Mucosa of rectum (tissue), 2 donors: ENCODE measurements around the gene CFAP299.

Experiments used
- H3K27ac ChIP-seq, 2 donors: one replicate each; pipeline ENCODE4 v1.7.0; 2013; ENCODE audit warnings: inconsistent platforms in 2 of 2, low read depth in 2 of 2, low read length in 2 of 2
- H3K27me3 ChIP-seq, 2 donors: one replicate each; pipeline ENCODE4 v1.7.0; 2013; ENCODE audit warnings: low read length in 2 of 2; ENCODE audit not compliant: control insufficient read depth in 2 of 2, insufficient read depth in 2 of 2
- H3K36me3 ChIP-seq, 2 donors: one replicate each; pipeline ENCODE4 v1.7.0; 2013; ENCODE audit warnings: low read length in 2 of 2; ENCODE audit not compliant: control insufficient read depth in 2 of 2, insufficient read depth in 2 of 2
- H3K4me1 ChIP-seq, 2 donors: one replicate each; pipeline ENCODE4 v1.7.0; 2013; ENCODE audit warnings: low read length in 2 of 2, mild to moderate bottlenecking in 1 of 2; ENCODE audit not compliant: control insufficient read depth in 2 of 2, insufficient read depth in 2 of 2
- H3K4me3 ChIP-seq, 2 donors: one replicate each; pipeline ENCODE4 v1.7.0; 2013; ENCODE audit warnings: low read length in 2 of 2
- H3K9ac ChIP-seq, 2 donors: one replicate each; pipeline ENCODE4 v1.7.0; 2013; ENCODE audit warnings: low read length in 2 of 2, low read depth in 1 of 2, mild to moderate bottlenecking in 1 of 2
- H3K9me3 ChIP-seq, 2 donors: one replicate each; pipeline ENCODE4 v1.7.0; 2013; ENCODE audit warnings: low read length in 2 of 2; ENCODE audit not compliant: control insufficient read depth in 2 of 2
- donor health status: healthy.
- donor health status: Normal muscosa, but diverticular disease.

CFAP299 gene

GRCh38 chr4:80386281-80386886 is 50.9 kb downstream of the CFAP299 start:
- Histone ChIP-seq H3K27me3 (no peaks in the 10 kb centered on the region), H3K36me3 (no peaks in the 10 kb centered on the region), H3K4me1 (no peaks in the 10 kb centered on the region), H3K4me3 (no peak overlapping the region), H3K9me3 (no peaks in the 10 kb centered on the region), H3K9ac (no peak overlapping the region), H3K27ac (no peak overlapping the region)

- H3K9me3 ChIP-seq = no peaks in the 10 kb centered on the region
- no peaks in the 10 kb centered on the region for H3K36me3 ChIP-seq
- no peaks in the 10 kb centered on the region for H3K27me3 ChIP-seq
- no peak overlapping the region for H3K9ac ChIP-seq
- no peak overlapping the region for H3K4me3 ChIP-seq
- H3K4me1 ChIP-seq = no peaks in the 10 kb centered on the region
- H3K27ac ChIP-seq = no peak overlapping the region
Measured at GRCh38 chr4:80387390-80388283, 52.1 kb downstream of the CFAP299 start.

GRCh38 chr4:80388284-80388607 is 52.7 kb downstream of the CFAP299 start:
- H3K9ac ChIP-seq = no peak overlapping the region
- H3K9me3 ChIP-seq = no peaks in the 10 kb centered on the region
- no peak overlapping the region for H3K27ac ChIP-seq
- no peaks in the 10 kb centered on the region for H3K27me3 ChIP-seq
- H3K4me3 ChIP-seq = no peak overlapping the region
- no peaks in the 10 kb centered on the region for H3K36me3 ChIP-seq
- H3K4me1 ChIP-seq = no peaks in the 10 kb centered on the region

GRCh38 chr4:80390178-80390577 is 54.6 kb downstream of the CFAP299 start:
- no peak overlapping the region for H3K27ac ChIP-seq
- no peaks in the 10 kb centered on the region for H3K36me3 ChIP-seq
- no peaks in the 10 kb centered on the region for H3K4me1 ChIP-seq
- H3K9me3 ChIP-seq = no peaks in the 10 kb centered on the region
- H3K9ac ChIP-seq = no peak overlapping the region
- H3K4me3 ChIP-seq = no peak overlapping the region
- no peaks in the 10 kb centered on the region for H3K27me3 ChIP-seq

- Histone ChIP-seq H3K4me1 (no peaks in the 10 kb centered on the region), H3K4me3 (no peak overlapping the region), H3K27me3 (no peaks in the 10 kb centered on the region), H3K9me3 (no peaks in the 10 kb centered on the region), H3K9ac (no peak overlapping the region), H3K27ac (no peak overlapping the region), H3K36me3 (no peaks in the 10 kb centered on the region)
Measured at GRCh38 chr4:80393246-80393969, 57.9 kb downstream of the CFAP299 start.

GRCh38 chr4:80393970-80394250 is 58.4 kb downstream of the CFAP299 start:
- Histone ChIP-seq H3K36me3 (no peaks in the 10 kb centered on the region), H3K4me3 (no peak overlapping the region), H3K9me3 (no peaks in the 10 kb centered on the region), H3K27ac (no peak overlapping the region), H3K27me3 (no peaks in the 10 kb centered on the region), H3K4me1 (no peaks in the 10 kb centered on the region), H3K9ac (no peak overlapping the region)

GRCh38 chr4:80407246-80407645 is 71.7 kb downstream of the CFAP299 start:
- H3K9me3 ChIP-seq = no peaks in the 10 kb centered on the region
- no peak overlapping the region for H3K4me3 ChIP-seq
- H3K27me3 ChIP-seq = no peaks in the 10 kb centered on the region
- H3K27ac ChIP-seq = no peak overlapping the region
- H3K4me1 ChIP-seq = no peaks in the 10 kb centered on the region
- H3K9ac ChIP-seq = no peak overlapping the region
- no peaks in the 10 kb centered on the region for H3K36me3 ChIP-seq

- H3K27ac ChIP-seq = no peak overlapping the region
- H3K27me3 ChIP-seq = peaks cover 0 to 2% of the 10 kb centered on the region in 2 donors
- no peak overlapping the region for H3K4me3 ChIP-seq
- H3K4me1 ChIP-seq = no peaks in the 10 kb centered on the region
- no peak overlapping the region for H3K9ac ChIP-seq
- H3K9me3 ChIP-seq = no peaks in the 10 kb centered on the region
- no peaks in the 10 kb centered on the region for H3K36me3 ChIP-seq
Measured at GRCh38 chr4:80409809-80410208, 74.3 kb downstream of the CFAP299 start.

GRCh38 chr4:80412322-80412721 is 76.8 kb downstream of the CFAP299 start:
- Histone ChIP-seq H3K4me1 (no peaks in the 10 kb centered on the region), H3K27me3 (peaks cover 0 to 2% of the 10 kb centered on the region in 2 donors), H3K4me3 (no peak overlapping the region), H3K27ac (no peak overlapping the region), H3K36me3 (no peaks in the 10 kb centered on the region), H3K9me3 (no peaks in the 10 kb centered on the region), H3K9ac (no peak overlapping the region)

GRCh38 chr4:80413086-80413485 is 77.6 kb downstream of the CFAP299 start:
- H3K4me1 ChIP-seq = no peaks in the 10 kb centered on the region
- H3K36me3 ChIP-seq = no peaks in the 10 kb centered on the region
- no peak overlapping the region for H3K9ac ChIP-seq
- no peak overlapping the region for H3K27ac ChIP-seq
- H3K9me3 ChIP-seq = no peaks in the 10 kb centered on the region
- H3K27me3 ChIP-seq = peaks cover 0 to 2% of the 10 kb centered on the region in 2 donors
- no peak overlapping the region for H3K4me3 ChIP-seq
